Erythroblast (primary cell): Measurements from ENCODE around the gene DHRS3.

ENCODE experiments used
- DNase-seq, 2 experiments: peaks; one replicate each; lab custom pipeline; 2025; lab: John Stamatoyannopoulos, UW
- GATA1 ChIP-seq: IDR thresholded peaks from 2 replicates; pipeline ENCODE4 v1.6.1; 2011; ENCODE audit warnings: low read depth, mild to moderate bottlenecking, control low read depth, low read length, moderate library complexity
- POLR2A ChIP-seq: IDR thresholded peaks from 2 replicates; pipeline ENCODE4 v1.6.1; 2011; ENCODE audit warnings: mild to moderate bottlenecking, low read length

Gene DHRS3

DNA sequence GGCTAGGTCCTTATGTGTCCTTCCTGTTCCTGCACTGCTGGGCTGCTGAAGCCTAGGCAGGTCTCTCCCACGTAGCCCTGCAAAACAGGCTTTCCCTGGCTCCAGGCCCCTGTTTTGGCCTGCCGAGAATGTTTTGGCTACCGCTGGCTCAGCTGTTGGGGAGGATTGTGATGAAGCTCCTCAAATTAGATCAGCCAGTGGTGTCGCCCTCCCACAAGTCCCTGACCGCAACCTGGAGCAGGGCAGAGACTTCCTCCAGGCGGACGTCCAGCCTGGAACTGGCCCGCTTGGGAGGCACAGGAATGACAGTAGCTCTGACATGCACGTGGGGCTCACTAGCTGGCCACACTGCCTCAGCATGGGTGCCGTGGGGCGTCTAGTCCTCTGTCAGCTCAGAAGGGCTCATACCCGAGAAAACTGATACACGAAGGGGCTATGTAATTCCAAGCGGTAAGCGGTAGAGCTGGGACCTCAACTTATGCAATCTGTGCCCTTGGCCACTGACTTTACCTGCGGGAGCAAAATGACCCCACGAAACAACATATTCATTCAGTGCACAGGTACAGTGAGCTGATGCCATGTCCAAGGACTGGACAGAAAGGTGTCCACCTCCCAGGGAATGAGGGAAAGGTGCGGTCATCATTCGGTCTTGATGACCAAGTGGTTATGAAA lies 26.6 kb downstream of the DHRS3 start:
- TF ChIP-seq GATA1, result no peak
- TF ChIP-seq POLR2A, result no peak

GRCh38 chr1:12588695-12589094 lies 29.3 kb downstream of the DHRS3 start:
- TF ChIP-seq GATA1 (no peak), POLR2A (no peak)

More for the DNA sequence above, 26.6 kb downstream of the DHRS3 start:
- DNase-seq, result no peak

DNA sequence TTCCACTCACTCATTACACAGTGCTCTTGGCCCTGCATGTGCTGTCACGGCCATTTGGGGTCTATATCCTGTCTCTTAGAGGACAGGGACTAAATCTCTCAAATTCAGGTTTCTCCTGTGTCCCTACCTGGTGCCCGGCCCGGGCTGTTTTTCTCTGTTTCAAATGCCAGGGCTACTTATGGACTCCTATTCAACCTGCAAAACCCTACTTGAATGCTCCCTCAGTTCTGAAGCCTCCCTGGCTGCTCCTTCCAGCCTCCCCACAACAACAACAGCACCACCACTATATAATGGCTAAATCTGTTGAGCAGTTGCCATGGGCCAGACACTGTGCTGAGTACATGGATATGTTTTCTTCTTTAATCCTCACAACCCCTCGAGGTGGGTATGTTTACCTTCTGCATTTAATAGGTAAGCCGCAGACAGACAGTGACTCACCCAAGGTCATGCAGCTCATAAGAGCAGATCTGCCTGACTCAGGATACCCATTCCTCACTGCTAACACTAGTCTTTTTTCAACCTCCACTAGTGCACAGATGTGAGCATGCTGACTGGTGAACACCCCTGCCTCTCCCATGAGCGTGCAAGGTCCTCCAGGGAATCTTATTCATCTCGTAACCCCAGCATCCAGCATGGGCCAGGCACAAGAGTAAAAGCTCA lies 29.9 kb downstream of the DHRS3 start:
- no peak for TF ChIP-seq POLR2A
- no peak for TF ChIP-seq GATA1
- no peak for DNase-seq

More at GRCh38 chr1:12588695-12589094, 29.3 kb downstream of the DHRS3 start:
- DNase-seq, result no peak

- DNase-seq, result no peak
- TF ChIP-seq GATA1 (no peak), POLR2A (no peak)
These were observed 31.8 kb downstream of the DHRS3 start for GRCh38 chr1:12585951-12586942.

- no peak for DNase-seq
- TF ChIP-seq GATA1, result no peak
These were observed 32.5 kb downstream of the DHRS3 start for GRCh38 chr1:12585536-12585935.

- no peak for DNase-seq
- TF ChIP-seq POLR2A (no peak), GATA1 (no peak)
These were observed 33.0 kb downstream of the DHRS3 start for GRCh38 chr1:12584900-12585525.

- TF ChIP-seq GATA1 (no peak), POLR2A (no peak)
- DNase-seq, result no peak
These were observed 34.5 kb downstream of the DHRS3 start for GRCh38 chr1:12583484-12583883.

DNA sequence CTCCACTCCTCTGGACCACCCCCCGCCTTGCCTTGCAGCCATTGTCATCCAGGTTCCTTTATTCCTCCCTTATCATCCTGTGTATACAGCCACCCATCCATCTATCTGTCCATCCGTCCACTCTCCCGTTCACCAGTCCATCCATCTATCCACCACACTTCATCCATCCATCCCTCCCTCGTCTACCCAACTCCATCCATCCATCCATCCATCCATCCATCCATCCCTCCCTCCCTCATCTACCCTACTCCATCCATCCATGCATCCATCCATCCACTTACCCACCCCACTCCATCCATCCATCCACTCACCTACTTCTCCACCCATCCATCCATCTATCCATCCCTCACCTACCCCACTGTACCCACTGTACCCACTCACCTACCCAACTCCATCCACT lies 35.4 kb downstream of the DHRS3 start:
- TF ChIP-seq POLR2A, result no peak
- TF ChIP-seq GATA1, result no peak
- no peak for DNase-seq

DNA sequence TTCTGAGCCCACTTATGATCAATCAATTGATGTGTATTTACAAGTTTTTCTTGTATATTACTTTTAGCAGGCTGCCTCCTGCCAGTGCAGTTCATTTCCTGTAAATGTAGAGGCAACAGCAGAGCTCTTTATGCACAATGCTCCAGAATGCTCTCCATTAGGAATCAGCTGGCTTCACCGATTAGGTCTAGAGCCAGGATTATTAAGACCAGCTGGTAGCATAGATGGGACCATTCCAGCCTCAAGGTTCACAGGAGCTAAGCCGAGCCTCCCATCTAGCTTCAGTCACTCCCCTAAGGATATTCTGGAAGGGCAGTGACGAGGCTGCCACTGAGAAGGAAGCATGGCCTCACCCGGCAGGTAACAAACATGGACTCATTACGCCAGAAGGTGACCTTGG lies 36.8 kb downstream of the DHRS3 start:
- TF ChIP-seq POLR2A, result no peak
- no peak for TF ChIP-seq GATA1
- DNase-seq, result no peak

- no peak for DNase-seq
- no peak for TF ChIP-seq GATA1
- no peak for TF ChIP-seq POLR2A
These were observed 37.7 kb downstream of the DHRS3 start for GRCh38 chr1:12580054-12580887.

DNA sequence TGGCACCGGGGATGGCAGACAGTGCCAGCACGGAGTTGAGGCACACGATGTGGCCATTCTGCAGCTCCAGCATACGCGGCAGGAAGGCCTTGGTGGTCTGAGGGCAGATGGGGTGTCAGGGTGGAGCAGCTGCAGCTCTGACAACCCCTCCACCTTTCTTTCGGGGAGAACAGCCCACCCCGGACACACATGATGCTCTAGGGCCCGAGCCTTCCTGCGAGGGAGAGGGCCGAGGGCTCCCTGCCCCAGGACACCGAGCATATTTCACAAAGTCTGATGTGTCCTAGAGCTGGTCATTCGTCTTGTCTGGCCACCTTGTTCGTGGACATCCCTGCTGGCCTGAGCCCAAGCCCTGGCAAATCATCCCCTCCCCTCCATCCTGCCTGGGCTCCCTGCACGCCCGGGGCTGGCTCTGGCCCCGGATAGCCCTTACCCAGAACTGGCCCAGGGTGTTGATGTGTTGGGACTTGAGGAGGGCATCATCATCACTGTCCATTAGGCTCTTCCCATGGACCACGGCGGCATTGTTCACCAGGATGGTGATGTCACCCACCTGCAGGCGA lies 39.1 kb downstream of the DHRS3 start:
- no peak for DNase-seq
- TF ChIP-seq POLR2A, result no peak
- no peak for TF ChIP-seq GATA1

GRCh38 chr1:12577020-12577419 lies 41.0 kb downstream of the DHRS3 start:
- no peak for TF ChIP-seq POLR2A
- TF ChIP-seq GATA1, result no peak
- no peak for DNase-seq
